H1 (cell line): ENCODE data around the gene AP1G2. TPM values are rescaled to one million over a fixed set of nuclear protein-coding genes. Genes with fewer than 3 reads are reported as not detected.

Source experiments
- ASH2L ChIP-seq: fragments of 200-600, 300-600 bp; sonication (generic); IDR thresholded peaks from one replicate; pipeline ENCODE4 v1.7.1; 2017; ENCODE audit warnings: low read length
- ATF2 ChIP-seq: IDR thresholded peaks from 2 replicates; pipeline ENCODE4 v1.6.1; 2012; ENCODE audit warnings: low read length, inconsistent platforms
- CTBP2 ChIP-seq: IDR thresholded peaks from 2 replicates; pipeline ENCODE4 v1.7.0; 2011; ENCODE audit warnings: borderline replicate concordance, mild to moderate bottlenecking, moderate library complexity, mixed read lengths, low read length; ENCODE audit not compliant: insufficient read depth, insufficient read length
- EP300 ChIP-seq, 2 experiments: IDR thresholded peaks; 1 replicate in 1 of 2; 2 replicates in 1 of 2; pipeline ENCODE4 v1.6.1; 2011 to 2012; ENCODE audit warnings: low read depth in 2 of 2, low read length in 2 of 2, mild to moderate bottlenecking in 2 of 2, borderline replicate concordance in 1 of 2, inconsistent platforms in 1 of 2, moderate library complexity in 1 of 2
- GABPA ChIP-seq: IDR thresholded peaks from 2 replicates; pipeline ENCODE4 v1.6.1; 2011; ENCODE audit warnings: mild to moderate bottlenecking, low read length, moderate library complexity, borderline replicate concordance; ENCODE audit not compliant: insufficient read depth
- NRF1 ChIP-seq: IDR thresholded peaks from 2 replicates; pipeline ENCODE4 v1.6.1; 2011; ENCODE audit warnings: mild to moderate bottlenecking, low read depth, low read length, improper control_type of control experiment
- POLR2AphosphoS5 ChIP-seq: IDR thresholded peaks from 2 replicates; pipeline ENCODE4 v1.6.1; 2011; ENCODE audit warnings: low read depth, low read length
- RXRA ChIP-seq: IDR thresholded peaks from 2 replicates; pipeline ENCODE4 v1.6.1; 2011; ENCODE audit warnings: low read depth, mild to moderate bottlenecking, low read length, moderate library complexity; ENCODE audit not compliant: insufficient read depth
- YY1 ChIP-seq: IDR thresholded peaks from 2 replicates; pipeline ENCODE4 v1.6.1; 2011; ENCODE audit warnings: low read depth, mild to moderate bottlenecking, low read length
- polyA plus RNA-seq, 7 experiments: library from polyadenylated mRNA; depleted of rRNA in 3 of 7; stranded (reverse) in 5 of 7; unstranded in 2 of 7; fragments of >200 nt in 5 of 7; fragments of 200-250 nt in 2 of 7; gene quantifications; 1 replicate in 5 of 7; 2 replicates in 1 of 7; 4 replicates in 1 of 7; pipeline versions ENCODE4 v1.2.1 to v1.2.3, GENCODE V29; 2011 to 2013; ENCODE audit warnings: missing spikeins in 2 of 7, mixed read lengths in 2 of 7
- total RNA-seq: library from RNA; stranded (reverse); fragmentation: NEBNext Ultra II Directional; extraction: Animal tissue kit (Norgen Biotek cat#: 25700); gene quantifications from 2 replicates; pipeline ENCODE4 v1.2.1, GENCODE V29; 2021

The AP1G2 gene
- total and polyA plus RNA-seq, 2 of the 8 experiments (the other 6 are each of a cell fraction or from before 2014, with no cell fraction given) = 70.9 to 134 TPM

GRCh38 chr14:23571701-23572523 is 4.3 kb upstream of the AP1G2 start (continued):
- TF ChIP-seq EP300 (IDR thresholded peaks at IDR 0.05; ENCODE audit: borderline replicate concordance in 1 of 2, low read depth in 2 of 2, low read length in 2 of 2) (no peak), NRF1 (no peak), CTBP2 (no peak), YY1 (no peak), RXRA (no peak), ATF2 (no peak), ASH2L (no peak), POLR2AphosphoS5 (no peak), GABPA (no peak)
